Measurements from ENCODE around the gene SFTPD. TPM values are rescaled to one million over a fixed set of nuclear protein-coding genes. Genes with fewer than 3 reads are reported as not detected.
"Not testable (repeated sequence)": the region's sequence is repeated elsewhere in the genome, so short reads cannot be mapped to it uniquely, and the experiment has no call there.

SFTPD gene
- total RNA-seq, result not detected in 2 replicates

GRCh38 chr10:79948976-79949722, at the start of gene SFTPD:
Gene SFTPD, minus strand, starts transcription at chr10:79949105. Its CDS starts 2,446 bp downstream, at chr10:79946659.
- no peak within 1 kb of the TSS for H3K4me3 ChIP-seq (ENCODE audit: low read depth, low read length)
- no peak for TF ChIP-seq CTCF (conservative IDR thresholded peaks at IDR 0.05; ENCODE audit: low read depth, low read length)
- DNase-seq (ENCODE audit: low read depth), result no peak

- H3K4me3 ChIP-seq (ENCODE audit: low read depth, low read length), result no peak overlapping the region
- TF ChIP-seq CTCF (conservative IDR thresholded peaks at IDR 0.05; ENCODE audit: low read depth, low read length), result no peak
- DNase-seq (ENCODE audit: low read depth), result no peak
These were observed 47.2 kb upstream of the SFTPD start for GRCh38 chr10:79995979-79996634.

- no peak for TF ChIP-seq CTCF (conservative IDR thresholded peaks at IDR 0.05; ENCODE audit: low read depth, low read length)
- DNase-seq (ENCODE audit: low read depth), result no peak
These were observed 45.7 kb upstream of the SFTPD start for GRCh38 chr10:79994556-79994955.

GRCh38 chr10:79988199-79988598, 39.3 kb upstream of the SFTPD start:
- not testable (repeated sequence) for H3K4me3 ChIP-seq (ENCODE audit: low read depth, low read length); DNase-seq (ENCODE audit: low read depth)

More at GRCh38 chr10:79994556-79994955, 45.7 kb upstream of the SFTPD start:
- no peak overlapping the region for H3K4me3 ChIP-seq (ENCODE audit: low read depth, low read length)

GRCh38 chr10:79986661-79987060, 37.8 kb upstream of the SFTPD start:
- DNase-seq (ENCODE audit: low read depth); H3K4me3 ChIP-seq (ENCODE audit: low read depth, low read length): not testable (repeated sequence)

GRCh38 chr10:79985481-79986072, 36.7 kb upstream of the SFTPD start:
- DNase-seq (ENCODE audit: low read depth), result no peak
- TF ChIP-seq CTCF (conservative IDR thresholded peaks at IDR 0.05; ENCODE audit: low read depth, low read length), result no peak
- H3K4me3 ChIP-seq (ENCODE audit: low read depth, low read length), result no peak overlapping the region

GRCh38 chr10:79984851-79985250, 35.9 kb upstream of the SFTPD start:
- DNase-seq (ENCODE audit: low read depth), result no peak
- no peak for TF ChIP-seq CTCF (conservative IDR thresholded peaks at IDR 0.05; ENCODE audit: low read depth, low read length)
- H3K4me3 ChIP-seq (ENCODE audit: low read depth, low read length), result no peak overlapping the region

Data from epithelial cell of proximal tubule (primary cell).